ENCODE data around the gene SCUBE1.

SCUBE1 gene

GRCh38 chr22:43326331-43327156 lies 16.6 kb downstream of the SCUBE1 start:
- DNase-seq (ENCODE audit: low read depth), result no peak

GRCh38 chr22:43325176-43325575 lies 18.0 kb downstream of the SCUBE1 start:
- no peak for DNase-seq (ENCODE audit: low read depth)

GRCh38 chr22:43320943-43321900 lies 21.9 kb downstream of the SCUBE1 start:
- DNase-seq (ENCODE audit: low read depth), result no peak

- no peak for DNase-seq (ENCODE audit: low read depth)
Measured at GRCh38 chr22:43319661-43320486, 23.3 kb downstream of the SCUBE1 start.

- no peak for DNase-seq (ENCODE audit: low read depth)
Measured at GRCh38 chr22:43317239-43317638, 25.9 kb downstream of the SCUBE1 start.

- DNase-seq (ENCODE audit: low read depth), result no peak
Measured at GRCh38 chr22:43315687-43316217, 27.4 kb downstream of the SCUBE1 start.

- DNase-seq (ENCODE audit: low read depth), result no peak
Measured at GRCh38 chr22:43314611-43315010, 28.6 kb downstream of the SCUBE1 start.

GRCh38 chr22:43313890-43314474 lies 29.2 kb downstream of the SCUBE1 start:
- no peak for DNase-seq (ENCODE audit: low read depth)

GRCh38 chr22:43313244-43313889 lies 29.8 kb downstream of the SCUBE1 start:
- DNase-seq (ENCODE audit: low read depth), result no peak

- no peak for DNase-seq (ENCODE audit: low read depth)
Measured at GRCh38 chr22:43312608-43313007, 30.6 kb downstream of the SCUBE1 start.

- DNase-seq (ENCODE audit: low read depth), result no peak
Measured at GRCh38 chr22:43310798-43311197, 32.4 kb downstream of the SCUBE1 start.

GRCh38 chr22:43310311-43310710 lies 32.9 kb downstream of the SCUBE1 start:
- no peak for DNase-seq (ENCODE audit: low read depth)

GRCh38 chr22:43308836-43309235 lies 34.3 kb downstream of the SCUBE1 start:
- DNase-seq (ENCODE audit: low read depth), result no peak

- no peak for DNase-seq (ENCODE audit: low read depth)
Measured at GRCh38 chr22:43308060-43308830, 34.9 kb downstream of the SCUBE1 start.

- no peak for DNase-seq (ENCODE audit: low read depth)
Measured at GRCh38 chr22:43305806-43306205, 37.4 kb downstream of the SCUBE1 start.

GRCh38 chr22:43304831-43305590 lies 38.2 kb downstream of the SCUBE1 start:
- DNase-seq (ENCODE audit: low read depth), result no peak

GRCh38 chr22:43303751-43304150 lies 39.4 kb downstream of the SCUBE1 start:
- no peak for DNase-seq (ENCODE audit: low read depth)

- no peak for DNase-seq (ENCODE audit: low read depth)
Measured at GRCh38 chr22:43303166-43303565, 40.0 kb downstream of the SCUBE1 start.

GRCh38 chr22:43302531-43303041 lies 40.6 kb downstream of the SCUBE1 start:
- DNase-seq (ENCODE audit: low read depth), result no peak
